Activated naive CD4-positive, alpha-beta T cell treated with anti-CD3 and anti-CD28 coated beads, Interleukin-2, amount 50 U/mL, for 24 hours (primary cell): Measurements from ENCODE around the gene NFIA.

Experiments used
- H3K27ac Mint-ChIP-seq: one replicate; pipeline ENCODE4 v1.8.0; 2021; ENCODE audit warnings: mild to moderate bottlenecking, mixed read lengths
- H3K27me3 Mint-ChIP-seq: one replicate; pipeline ENCODE4 v1.8.0; 2021; ENCODE audit warnings: mixed read lengths
- H3K36me3 Mint-ChIP-seq: one replicate; pipeline ENCODE4 v1.8.0; 2021; ENCODE audit warnings: mixed read lengths
- H3K4me1 Mint-ChIP-seq: one replicate; pipeline ENCODE4 v1.8.0; 2021; ENCODE audit warnings: mixed read lengths
- H3K4me3 Mint-ChIP-seq: one replicate; pipeline ENCODE4 v1.8.0; 2021; ENCODE audit warnings: mild to moderate bottlenecking, mixed read lengths
- H3K9me3 Mint-ChIP-seq: one replicate; pipeline ENCODE4 v1.8.0; 2021; ENCODE audit warnings: mixed read lengths

Gene NFIA

GRCh38 chr1:61182049-61182448, 99.7 kb downstream of the NFIA start:
- Mint-ChIP-seq H3K36me3 (no peaks in the 10 kb centered on the region), H3K27me3 (no peaks in the 10 kb centered on the region), H3K4me3 (no peak overlapping the region)

GRCh38 chr1:61182480-61182879, 100.1 kb downstream of the NFIA start:
- Mint-ChIP-seq H3K27ac (no peak overlapping the region), H3K4me3 (no peak overlapping the region), H3K9me3 (no peaks in the 10 kb centered on the region), H3K36me3 (no peaks in the 10 kb centered on the region), H3K27me3 (no peaks in the 10 kb centered on the region), H3K4me1 (no peaks in the 10 kb centered on the region)

More at GRCh38 chr1:61182049-61182448, 99.7 kb downstream of the NFIA start:
- Mint-ChIP-seq H3K27ac (no peak overlapping the region), H3K4me1 (no peaks in the 10 kb centered on the region), H3K9me3 (no peaks in the 10 kb centered on the region)

DNA sequence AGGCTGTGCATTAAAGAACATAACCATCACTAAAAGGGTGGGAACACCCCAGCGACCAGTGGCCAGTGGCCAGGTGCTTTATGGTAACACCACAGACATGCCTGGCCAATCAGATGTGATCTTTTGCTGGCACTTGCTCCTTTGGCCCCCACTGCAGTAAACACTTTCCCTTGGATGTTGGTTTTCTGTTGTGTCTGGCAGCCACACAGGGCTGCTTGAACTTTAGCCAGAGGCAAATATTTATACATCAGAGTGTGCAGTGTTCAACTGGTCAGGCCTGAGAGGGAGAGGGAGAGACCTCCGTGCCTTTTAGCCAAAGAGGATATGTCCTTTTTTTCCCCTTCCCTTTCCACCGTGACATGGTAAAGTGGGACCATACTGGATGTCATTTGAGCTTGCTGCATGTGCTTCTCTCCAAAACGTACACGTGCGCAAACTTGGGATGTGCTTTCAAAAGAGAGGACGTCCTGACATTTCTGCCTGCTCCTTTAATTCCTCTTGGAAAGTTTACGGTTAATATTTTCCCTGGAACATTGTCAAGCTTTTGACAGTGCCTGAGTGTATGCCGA, 101.2 kb downstream of the NFIA start:
- Mint-ChIP-seq H3K27me3 (no peaks in the 10 kb centered on the region), H3K4me3 (no peak overlapping the region), H3K36me3 (no peaks in the 10 kb centered on the region), H3K4me1 (no peaks in the 10 kb centered on the region), H3K27ac (no peak overlapping the region), H3K9me3 (no peaks in the 10 kb centered on the region)

DNA sequence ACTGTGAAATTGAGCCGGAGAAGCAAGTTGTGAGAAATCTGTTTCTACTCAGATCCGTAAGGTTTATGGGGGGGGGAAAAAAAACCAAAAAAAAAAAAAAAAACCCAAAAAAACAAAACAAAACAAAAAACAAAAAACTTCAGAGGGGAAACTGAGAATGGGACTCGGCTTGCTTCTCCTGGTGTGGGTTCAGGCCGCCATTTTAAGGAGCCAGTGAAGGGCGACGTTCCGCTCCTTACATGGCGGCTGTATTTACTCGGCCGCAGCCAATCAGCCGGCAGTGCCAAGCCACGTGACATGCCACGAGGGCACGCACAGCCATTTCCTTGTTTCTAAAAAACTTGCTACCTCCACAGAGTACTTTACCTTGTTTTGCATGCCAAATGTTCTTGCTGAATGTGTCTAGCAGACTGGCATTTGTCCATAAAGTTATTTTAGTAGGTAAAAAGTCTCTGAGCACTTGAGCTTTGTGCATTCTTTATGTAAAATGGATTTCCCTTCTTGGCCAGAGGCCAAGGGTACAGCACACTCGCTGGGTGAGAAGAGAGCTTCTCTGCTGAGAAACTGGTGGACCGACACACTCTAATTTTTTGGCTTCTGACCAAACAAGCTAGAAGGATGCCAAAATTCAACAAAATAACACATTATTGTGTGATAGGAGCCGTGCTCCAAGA, 101.8 kb downstream of the NFIA start:
- H3K4me3 Mint-ChIP-seq: no peak overlapping the region

GRCh38 chr1:61184714-61185106, 102.3 kb downstream of the NFIA start:
- no peaks in the 10 kb centered on the region for H3K9me3 Mint-ChIP-seq
- peaks cover 2% of the 10 kb centered on the region for H3K36me3 Mint-ChIP-seq
- no peak overlapping the region for H3K4me3 Mint-ChIP-seq
- no peaks in the 10 kb centered on the region for H3K27me3 Mint-ChIP-seq
- H3K27ac Mint-ChIP-seq: no peak overlapping the region
- H3K4me1 Mint-ChIP-seq: no peaks in the 10 kb centered on the region

More for the DNA sequence above, 101.8 kb downstream of the NFIA start:
- Mint-ChIP-seq H3K27ac (no peak overlapping the region), H3K9me3 (no peaks in the 10 kb centered on the region), H3K27me3 (no peaks in the 10 kb centered on the region), H3K4me1 (no peaks in the 10 kb centered on the region), H3K36me3 (peaks cover 2% of the 10 kb centered on the region)

- Mint-ChIP-seq H3K27ac (no peak overlapping the region), H3K36me3 (peaks cover 2% of the 10 kb centered on the region)
These were observed 104.4 kb downstream of the NFIA start for GRCh38 chr1:61186753-61187152.

DNA sequence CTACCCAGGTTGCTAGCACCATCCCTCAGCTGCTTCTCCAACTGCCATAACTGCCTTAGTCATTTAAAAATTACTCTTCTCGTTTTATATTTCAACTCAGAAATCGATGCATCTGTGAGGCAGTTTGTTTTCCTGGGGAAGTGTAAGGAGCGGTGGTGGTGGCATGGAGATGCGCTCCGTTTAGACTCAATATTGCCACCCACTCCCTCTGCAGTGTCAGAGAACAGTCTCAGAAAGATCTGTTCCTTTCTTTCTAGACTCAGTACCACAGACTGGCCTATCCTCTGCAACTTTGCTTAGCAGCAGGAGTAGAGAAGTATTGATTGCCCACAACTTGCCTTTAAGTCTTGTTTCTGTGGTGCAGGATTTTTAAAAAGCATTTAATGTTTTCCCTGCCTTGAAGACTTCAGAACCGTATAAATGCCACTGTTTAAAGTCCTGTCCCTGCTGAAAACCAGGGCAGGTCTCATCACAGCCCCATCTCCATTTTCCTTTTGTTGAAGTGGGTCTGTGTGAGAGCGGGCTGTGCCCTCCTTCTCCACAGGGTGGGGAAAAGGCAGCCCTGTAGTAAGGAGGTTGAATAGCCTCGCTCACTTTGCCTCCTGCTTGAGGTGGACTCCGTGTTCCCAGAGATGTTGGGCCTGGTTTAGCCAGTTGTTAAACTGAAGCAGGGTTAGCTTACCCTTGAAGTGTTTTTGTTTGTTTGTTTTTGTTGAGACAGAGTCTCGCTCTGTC, 105.2 kb downstream of the NFIA start:
- H3K36me3 Mint-ChIP-seq: peaks cover 2% of the 10 kb centered on the region
- no peak overlapping the region for H3K4me3 Mint-ChIP-seq
- H3K27me3 Mint-ChIP-seq: no peaks in the 10 kb centered on the region
- no peaks in the 10 kb centered on the region for H3K4me1 Mint-ChIP-seq
- H3K9me3 Mint-ChIP-seq: no peaks in the 10 kb centered on the region
- H3K27ac Mint-ChIP-seq: no peak overlapping the region

More at GRCh38 chr1:61186753-61187152, 104.4 kb downstream of the NFIA start:
- no peaks in the 10 kb centered on the region for H3K9me3 Mint-ChIP-seq
- H3K27me3 Mint-ChIP-seq: no peaks in the 10 kb centered on the region
- H3K4me1 Mint-ChIP-seq: no peaks in the 10 kb centered on the region
- no peak overlapping the region for H3K4me3 Mint-ChIP-seq

GRCh38 chr1:61190153-61190552, 107.8 kb downstream of the NFIA start:
- Mint-ChIP-seq H3K36me3 (peaks cover 2% of the 10 kb centered on the region), H3K4me3 (no peak overlapping the region), H3K27ac (no peak overlapping the region), H3K27me3 (no peaks in the 10 kb centered on the region), H3K9me3 (no peaks in the 10 kb centered on the region), H3K4me1 (no peaks in the 10 kb centered on the region)

DNA sequence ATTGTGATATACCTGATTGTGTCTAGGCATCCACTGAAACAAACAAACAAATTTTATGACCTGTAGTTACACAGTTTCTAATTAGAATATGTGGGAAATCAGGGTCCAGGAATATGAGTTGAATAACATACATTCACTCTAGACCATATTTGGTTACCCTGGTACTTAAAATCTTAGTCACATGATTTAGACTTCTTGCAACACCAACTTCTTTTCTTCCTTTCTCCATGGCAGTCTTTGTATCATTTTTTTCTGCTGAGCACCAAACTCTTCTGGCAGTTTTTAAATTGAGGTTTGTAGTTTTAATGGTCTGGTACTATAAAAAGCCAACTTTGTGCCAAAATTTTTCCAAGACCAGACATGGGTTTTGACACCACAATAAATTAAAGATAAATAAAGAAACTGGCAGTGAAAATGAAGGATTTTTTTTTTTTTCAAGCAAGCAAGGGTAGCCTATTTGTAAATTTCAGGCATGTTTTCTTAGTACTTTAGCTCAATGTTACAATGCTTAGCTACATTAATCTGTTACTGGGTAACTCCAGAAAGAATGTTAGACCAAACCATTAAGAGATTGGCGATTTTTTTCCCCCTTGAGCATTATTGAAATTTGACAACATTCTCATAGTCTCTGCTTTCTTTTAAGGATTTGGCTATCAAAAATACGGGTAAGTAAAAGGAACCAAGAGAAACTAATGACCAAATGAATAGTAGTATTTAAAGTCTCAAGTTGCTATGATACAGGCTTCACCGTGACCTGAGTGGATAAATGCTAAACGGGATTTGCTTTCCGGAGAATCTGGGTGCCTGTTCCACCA, 108.5 kb downstream of the NFIA start:
- Mint-ChIP-seq H3K36me3 (peaks cover 2% of the 10 kb centered on the region), H3K27me3 (no peaks in the 10 kb centered on the region), H3K4me1 (no peaks in the 10 kb centered on the region), H3K27ac (no peak overlapping the region), H3K9me3 (no peaks in the 10 kb centered on the region), H3K4me3 (no peak overlapping the region)

- Mint-ChIP-seq H3K4me3 (no peak overlapping the region), H3K27me3 (no peaks in the 10 kb centered on the region), H3K9me3 (no peaks in the 10 kb centered on the region), H3K4me1 (no peaks in the 10 kb centered on the region), H3K27ac (no peak overlapping the region), H3K36me3 (peaks cover 2% of the 10 kb centered on the region)
These were observed 109.0 kb downstream of the NFIA start for GRCh38 chr1:61191433-61191720.

DNA sequence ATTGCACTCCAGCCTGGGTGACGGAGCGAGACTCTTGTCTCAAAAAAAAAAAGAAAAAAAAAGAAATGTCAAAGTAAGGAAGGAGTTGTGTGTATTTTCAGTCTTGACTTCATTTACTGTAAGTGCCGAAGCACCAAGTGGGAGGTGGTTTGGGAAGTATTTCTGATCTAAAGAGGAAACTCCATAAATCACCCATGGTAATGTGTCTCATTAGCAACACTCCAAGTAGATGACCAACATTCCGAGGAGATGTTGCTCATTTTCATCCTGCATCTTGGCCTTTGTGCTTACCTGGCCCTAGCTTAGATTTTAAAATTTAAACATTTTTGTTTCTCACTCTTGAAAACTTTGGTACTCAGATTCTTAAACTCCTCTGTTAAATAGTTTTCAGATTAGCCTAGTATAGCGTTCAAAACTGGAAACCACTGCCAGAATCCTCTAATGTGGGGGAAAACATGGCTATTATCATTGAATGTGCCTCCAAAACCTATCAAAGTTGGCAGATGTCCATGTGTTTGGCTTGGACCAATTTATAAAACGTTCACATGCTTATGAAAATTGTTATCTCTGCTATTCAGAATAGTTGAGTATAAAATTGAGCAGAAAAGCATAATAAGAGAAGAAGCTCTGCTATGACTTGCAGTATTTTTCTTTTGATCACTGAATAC, 110.4 kb downstream of the NFIA start:
- Mint-ChIP-seq H3K4me1 (no peaks in the 10 kb centered on the region), H3K36me3 (peaks cover 2% of the 10 kb centered on the region), H3K4me3 (no peak overlapping the region), H3K27me3 (peaks cover 1% of the 10 kb centered on the region), H3K27ac (no peak overlapping the region), H3K9me3 (no peaks in the 10 kb centered on the region)

DNA sequence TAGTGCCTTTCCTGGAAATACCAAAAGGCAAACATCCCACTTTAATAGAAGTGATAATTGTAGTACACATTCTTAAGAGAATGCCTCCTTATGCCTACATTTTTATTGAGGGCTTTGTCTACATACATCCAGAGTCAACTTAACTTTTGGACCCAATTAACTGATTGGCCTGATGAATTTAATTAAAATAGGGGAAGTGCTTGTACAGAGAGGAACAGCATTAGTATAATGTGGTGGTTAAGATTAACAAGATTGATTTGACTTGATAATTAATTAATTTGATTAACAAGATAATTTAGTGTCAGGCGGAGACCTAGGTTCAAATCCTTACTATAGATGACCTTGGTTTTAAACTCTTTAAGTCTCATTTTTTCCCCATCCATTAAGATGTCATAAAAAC, 111.4 kb downstream of the NFIA start:
- Mint-ChIP-seq H3K9me3 (no peaks in the 10 kb centered on the region), H3K4me3 (no peak overlapping the region), H3K27ac (no peak overlapping the region), H3K4me1 (no peaks in the 10 kb centered on the region), H3K36me3 (peaks cover 2% of the 10 kb centered on the region), H3K27me3 (peaks cover 2% of the 10 kb centered on the region)

GRCh38 chr1:61198554-61198953, 116.2 kb downstream of the NFIA start:
- no peak overlapping the region for H3K4me3 Mint-ChIP-seq
- no peak overlapping the region for H3K27ac Mint-ChIP-seq
- no peaks in the 10 kb centered on the region for H3K36me3 Mint-ChIP-seq
- H3K4me1 Mint-ChIP-seq: no peaks in the 10 kb centered on the region
- H3K9me3 Mint-ChIP-seq: no peaks in the 10 kb centered on the region
- peaks cover 2% of the 10 kb centered on the region for H3K27me3 Mint-ChIP-seq

GRCh38 chr1:61201035-61201434, 118.7 kb downstream of the NFIA start:
- no peaks in the 10 kb centered on the region for H3K36me3 Mint-ChIP-seq
- peaks cover 2% of the 10 kb centered on the region for H3K27me3 Mint-ChIP-seq
- no peak overlapping the region for H3K27ac Mint-ChIP-seq
- no peak overlapping the region for H3K4me3 Mint-ChIP-seq
- no peaks in the 10 kb centered on the region for H3K4me1 Mint-ChIP-seq
- H3K9me3 Mint-ChIP-seq: no peaks in the 10 kb centered on the region

GRCh38 chr1:61202854-61203598, 120.7 kb downstream of the NFIA start:
- Mint-ChIP-seq H3K36me3 (no peaks in the 10 kb centered on the region), H3K4me1 (no peaks in the 10 kb centered on the region), H3K27me3 (no peaks in the 10 kb centered on the region), H3K9me3 (no peaks in the 10 kb centered on the region), H3K27ac (no peak overlapping the region), H3K4me3 (no peak overlapping the region)
